ENCODE data around the gene SMOC1.

Gene SMOC1

DNA sequence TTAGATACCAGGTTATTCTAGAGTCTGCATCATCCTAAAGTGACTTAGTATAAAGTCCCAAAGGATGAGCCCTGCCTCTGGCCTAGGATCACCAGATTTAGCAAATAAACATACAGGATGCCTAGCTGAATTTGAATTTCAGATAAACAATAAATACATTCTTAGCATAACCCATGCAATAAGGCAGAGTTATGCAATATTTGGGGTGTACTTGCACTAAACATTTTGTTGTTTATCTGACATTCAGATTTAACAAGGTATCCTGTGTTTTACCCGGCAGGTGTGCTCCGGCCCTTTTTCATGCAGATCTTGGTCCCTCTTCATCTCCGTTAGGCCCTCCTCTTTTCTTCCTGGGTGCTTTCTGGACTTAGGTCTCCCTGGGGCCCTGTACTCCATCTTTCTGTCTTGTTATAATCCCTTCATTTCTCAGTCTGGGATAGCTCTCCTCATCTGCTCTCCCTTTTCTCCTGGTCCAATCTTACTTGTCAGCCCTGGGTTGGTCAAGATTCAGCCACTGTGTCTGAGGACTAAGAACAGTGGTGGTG, 18.1 kb upstream of the SMOC1 start:
- in situ Hi-C loops (cut with MboI; ENCODE audit: low sequenced_read_pairs), result no loop called here

DNA sequence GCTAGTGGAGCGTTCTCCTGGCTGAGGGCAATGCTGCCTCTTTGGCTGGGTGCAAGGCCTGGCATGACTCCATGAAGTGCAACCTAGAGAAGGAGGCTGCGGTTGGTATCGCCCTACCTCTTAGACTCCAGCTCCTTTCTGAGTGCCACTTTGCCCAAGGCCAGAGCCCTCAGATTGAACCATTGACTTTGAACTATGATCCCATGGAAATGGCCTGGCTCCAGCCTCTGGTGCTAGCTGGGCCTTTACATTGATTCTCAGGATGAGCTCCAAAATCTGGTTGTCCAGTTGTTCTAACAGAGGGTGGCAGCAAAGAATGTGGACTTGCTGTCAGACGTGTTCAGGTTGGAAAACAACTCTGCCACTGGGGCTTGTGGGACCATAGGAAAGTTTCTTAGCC, 16.1 kb upstream of the SMOC1 start:
- in situ Hi-C loops (cut with MboI; ENCODE audit: low sequenced_read_pairs), result no loop called here

DNA sequence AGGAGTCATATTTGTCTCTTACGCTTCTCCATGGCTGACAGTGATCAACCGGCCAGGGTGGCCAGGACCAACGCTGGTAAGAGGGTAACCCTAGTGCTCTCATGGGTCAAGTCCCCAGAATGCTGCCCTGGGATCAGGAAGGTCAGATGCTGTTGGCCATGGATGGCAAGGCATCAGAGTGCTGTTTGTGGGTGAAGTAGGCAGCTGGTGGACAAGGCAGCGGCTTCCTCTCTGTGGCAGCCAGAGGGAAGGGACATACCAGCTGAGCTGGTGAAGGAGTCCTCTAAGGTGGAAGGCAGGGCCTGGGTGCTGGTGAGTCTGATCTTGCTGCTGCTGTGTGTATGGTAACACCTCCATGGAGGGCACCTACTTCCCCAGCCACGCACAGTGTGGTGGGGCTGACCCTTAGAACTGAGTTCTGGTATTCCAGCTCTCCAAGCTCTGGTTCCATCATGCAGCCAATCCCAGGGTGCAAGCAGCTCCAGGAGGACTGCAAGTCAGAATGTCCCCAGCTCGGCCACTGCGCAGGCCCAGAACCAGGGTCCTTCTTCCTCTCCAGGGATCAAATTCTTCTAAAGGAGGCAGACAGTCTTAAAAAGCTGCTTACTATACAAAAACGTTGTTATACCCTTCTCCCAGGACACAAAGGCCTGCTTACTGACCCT, 13.4 kb upstream of the SMOC1 start:
- in situ Hi-C loops (cut with MboI; ENCODE audit: low sequenced_read_pairs), result no loop called here

DNA sequence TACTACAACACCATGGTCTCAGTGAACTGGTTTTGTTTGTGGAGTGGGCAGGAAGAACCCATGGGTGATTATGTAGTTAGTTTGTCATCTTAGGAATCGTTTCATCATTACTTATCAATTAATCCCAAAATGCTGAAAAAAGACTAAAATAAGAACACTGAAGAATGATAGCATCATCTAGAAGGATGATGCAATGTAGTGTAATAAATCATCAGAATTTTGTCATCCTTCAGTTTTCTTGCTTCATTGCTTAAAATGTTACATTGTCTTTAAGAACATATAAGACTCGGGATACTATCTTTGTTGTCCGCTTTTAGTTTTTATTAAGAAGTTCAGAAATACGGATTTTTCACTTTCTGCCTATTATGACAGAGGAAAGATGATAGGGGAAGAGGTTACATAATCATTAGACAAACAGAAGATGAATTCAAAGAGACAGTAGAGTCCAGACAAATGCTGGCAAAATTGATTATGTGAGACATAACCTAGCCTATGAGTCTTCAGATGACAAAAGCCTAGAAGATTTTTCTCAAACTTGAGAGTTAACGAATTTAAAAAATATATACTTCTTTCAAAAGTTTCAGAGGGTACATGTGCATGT, 10.8 kb upstream of the SMOC1 start:
- in situ Hi-C loops (cut with MboI; ENCODE audit: low sequenced_read_pairs), result no loop called here

DNA sequence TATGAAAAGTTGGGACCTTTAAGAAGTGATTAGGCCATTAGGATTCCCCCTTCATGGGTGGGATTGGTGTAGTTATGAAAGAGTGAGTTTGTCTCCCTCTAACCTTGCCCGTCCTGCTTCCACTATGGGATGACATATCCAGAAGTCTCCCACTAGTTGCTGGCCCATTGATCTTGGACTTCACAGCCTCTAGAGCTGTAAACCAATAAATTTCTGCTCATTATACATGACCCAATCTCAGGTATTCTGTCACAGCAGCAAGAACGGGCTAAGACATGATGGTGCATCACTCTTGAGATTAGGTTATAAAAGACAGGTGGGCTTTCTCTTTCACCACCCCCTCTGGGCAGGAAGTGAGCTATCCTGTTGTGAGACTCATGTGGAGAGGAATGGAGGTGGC, 8.6 kb upstream of the SMOC1 start:
- in situ Hi-C loops (cut with MboI; ENCODE audit: low sequenced_read_pairs), result no loop called here

DNA sequence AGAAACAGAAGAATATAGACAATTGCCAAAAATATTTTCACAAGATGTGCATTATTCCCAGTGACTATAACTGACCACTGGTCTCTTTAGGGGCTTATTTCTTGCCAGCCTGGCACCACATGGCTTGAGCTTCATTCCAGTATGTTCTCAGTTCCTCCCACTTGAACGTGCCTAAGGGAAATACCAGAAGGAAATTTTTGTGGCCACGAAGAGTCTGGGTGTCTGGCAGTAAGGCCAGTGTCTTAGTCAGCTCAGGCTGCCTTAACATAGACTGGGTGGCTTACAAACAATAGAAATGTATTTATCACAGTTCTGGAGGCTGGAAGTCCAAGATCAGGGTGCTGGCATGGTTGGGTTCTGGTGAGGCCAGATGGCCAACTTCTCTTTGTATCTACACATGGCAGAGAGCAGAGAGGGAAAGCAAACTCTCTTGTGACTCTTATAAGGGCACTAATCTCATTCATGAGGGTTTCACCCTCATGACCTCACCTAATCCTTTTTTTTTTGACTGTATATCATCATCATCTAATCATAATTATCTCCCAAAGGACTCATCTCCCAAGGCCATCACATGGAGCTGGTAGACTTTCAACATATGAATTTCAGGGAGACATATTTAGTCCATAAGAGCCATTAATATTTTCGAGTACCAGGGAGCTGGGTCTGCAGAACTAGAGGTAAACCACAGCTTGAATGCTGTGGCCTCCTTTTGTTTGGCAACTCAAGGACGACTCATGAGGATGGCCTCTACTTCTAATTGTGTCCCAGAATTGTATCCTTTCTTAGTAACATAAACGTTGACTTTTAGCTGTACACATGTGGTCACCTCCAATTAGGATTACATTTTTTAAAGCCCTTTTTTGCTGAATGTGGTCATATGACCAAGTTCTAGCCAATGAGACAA, 5.1 kb upstream of the SMOC1 start:
- in situ Hi-C loops (cut with MboI; ENCODE audit: low sequenced_read_pairs), result no loop called here

DNA sequence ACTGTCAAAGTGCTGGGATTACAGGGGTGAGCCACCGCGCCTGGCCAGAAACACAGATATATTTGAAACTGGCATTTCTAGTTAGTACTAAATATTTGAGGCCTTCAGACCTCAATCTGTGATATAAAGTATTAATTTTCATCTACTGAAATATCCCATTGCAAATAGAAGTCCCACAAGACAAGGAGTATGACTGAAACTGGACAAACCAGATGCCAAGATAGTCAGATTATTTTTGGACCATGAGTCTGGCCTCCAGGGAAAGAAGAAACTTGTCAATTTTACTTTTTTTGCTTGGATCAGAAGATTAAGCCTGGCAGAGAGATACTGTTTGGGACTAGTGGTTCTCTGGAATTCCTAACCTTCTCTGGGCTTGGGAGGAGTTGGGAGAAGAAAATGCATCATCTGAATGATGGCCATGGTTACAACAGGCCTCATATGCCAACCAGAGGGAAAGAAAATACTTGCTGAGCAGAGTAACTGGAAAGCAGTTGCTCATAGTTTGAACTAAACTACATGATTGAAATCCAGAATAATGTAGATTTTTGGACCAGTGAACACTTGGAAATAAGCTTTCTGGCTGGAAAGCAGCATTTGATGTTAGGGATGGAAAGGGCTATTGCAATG, 2.9 kb upstream of the SMOC1 start:
- in situ Hi-C loops (cut with MboI; ENCODE audit: low sequenced_read_pairs), result no loop called here

DNA sequence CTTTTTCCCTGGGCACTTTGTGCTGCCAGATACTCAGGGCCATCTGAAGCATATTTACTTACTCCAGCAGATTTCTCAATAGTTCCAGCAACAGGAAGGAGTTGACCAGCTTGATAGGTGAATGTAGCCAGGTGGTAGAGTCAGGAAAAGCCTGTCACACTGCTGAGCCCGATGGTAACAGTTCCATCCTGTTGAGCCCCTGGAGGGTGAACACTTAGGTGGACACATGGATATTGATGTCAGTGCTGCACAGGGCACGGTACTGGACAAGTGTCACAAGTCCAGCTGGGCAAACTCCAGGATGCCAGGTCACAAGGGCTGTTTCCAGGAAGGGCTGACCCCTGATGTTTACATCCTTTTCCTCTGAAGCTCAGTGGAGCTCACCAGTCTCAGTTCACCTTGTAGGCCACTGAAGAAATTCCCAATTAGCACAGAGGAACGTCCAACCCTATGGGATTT, 2.3 kb upstream of the SMOC1 start:
- in situ Hi-C loops (cut with MboI; ENCODE audit: low sequenced_read_pairs), result no loop called here

DNA sequence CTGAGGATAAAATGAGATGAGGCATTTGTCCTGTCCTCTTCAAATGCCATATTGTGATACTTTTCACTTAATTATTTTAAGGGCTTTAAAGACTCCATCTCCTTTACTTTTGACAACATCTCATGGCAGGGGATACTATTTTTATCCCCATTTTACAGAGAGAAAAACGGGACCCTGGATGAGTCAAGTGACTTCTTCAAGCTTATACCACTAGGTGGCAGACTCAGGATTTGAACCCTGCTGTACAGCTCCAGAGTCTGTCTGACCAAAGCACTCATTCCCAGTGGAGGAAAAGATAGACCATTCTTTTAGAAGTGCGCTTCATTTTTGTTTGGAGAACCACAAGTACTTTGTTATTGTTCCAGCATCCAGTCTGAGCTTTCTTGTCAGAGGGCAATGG, 1.7 kb upstream of the SMOC1 start:
- in situ Hi-C loops (cut with MboI; ENCODE audit: low sequenced_read_pairs), result no loop called here

DNA sequence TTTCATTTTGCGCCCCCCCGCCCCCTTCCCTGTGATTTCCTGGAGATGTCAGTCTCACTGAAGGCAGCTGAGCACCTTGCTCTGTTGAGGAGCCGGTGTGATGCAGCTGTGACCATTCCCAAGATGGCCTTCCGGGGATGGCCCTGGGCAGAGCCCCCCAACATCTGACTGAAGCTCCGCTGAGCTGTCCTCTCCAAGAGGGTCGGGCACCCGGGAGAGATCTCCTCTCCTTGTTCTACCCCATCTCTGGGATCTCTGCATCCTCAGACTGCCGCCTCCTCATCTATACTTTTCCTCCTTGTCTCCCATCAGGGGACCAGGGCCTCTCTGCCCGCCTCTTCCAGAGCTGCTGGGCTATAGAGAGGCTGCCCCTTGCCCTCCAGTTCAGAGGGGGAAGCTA, 965 bp upstream of the SMOC1 start:
- in situ Hi-C loops (cut with MboI; ENCODE audit: low sequenced_read_pairs), result no loop called here

DNA sequence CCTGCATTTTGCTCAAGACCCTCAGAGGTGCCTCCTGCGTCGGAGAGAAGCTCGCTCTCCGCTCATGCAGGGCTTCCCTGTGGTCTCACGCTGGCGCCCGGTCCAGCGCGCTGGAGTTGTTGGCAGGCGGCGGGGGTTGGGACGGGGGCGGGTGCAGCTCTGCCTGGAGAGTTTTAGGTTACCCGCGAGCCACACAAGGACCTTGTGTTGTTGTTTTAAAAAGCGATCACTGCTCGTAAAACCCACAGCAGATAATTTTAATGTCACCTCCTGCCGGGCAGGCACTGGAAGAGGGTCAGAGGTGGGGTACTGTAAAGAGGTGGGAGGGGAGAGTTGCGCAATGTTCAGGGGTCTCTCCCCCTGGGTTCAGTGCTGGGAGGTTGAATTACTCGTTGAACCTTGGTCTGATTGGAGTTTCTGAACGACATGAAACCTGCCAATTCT, 850 bp downstream of the SMOC1 start:
- in situ Hi-C loops (cut with MboI; ENCODE audit: low sequenced_read_pairs), result no loop called here

DNA sequence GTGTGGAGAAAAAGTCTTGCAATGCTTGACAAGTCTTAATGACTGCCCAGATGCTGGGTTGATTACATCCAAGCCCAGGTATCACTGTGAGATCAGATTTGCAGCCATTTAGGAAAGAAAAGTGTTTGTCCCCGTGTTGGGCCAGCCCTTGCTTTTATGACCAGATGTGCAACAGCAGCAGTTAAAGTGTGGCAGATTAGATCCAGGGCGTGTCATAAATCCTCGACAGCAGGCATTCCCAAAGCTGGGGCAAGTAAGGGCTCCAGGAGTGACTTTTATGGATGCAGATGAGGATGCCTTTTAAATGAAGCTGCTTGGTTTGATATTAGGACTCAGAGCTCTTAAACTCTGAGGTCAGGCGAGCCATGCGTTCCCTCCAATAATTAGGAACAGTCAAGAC, 1.7 kb downstream of the SMOC1 start:
- in situ Hi-C loops (cut with MboI; ENCODE audit: low sequenced_read_pairs), result no loop called here

DNA sequence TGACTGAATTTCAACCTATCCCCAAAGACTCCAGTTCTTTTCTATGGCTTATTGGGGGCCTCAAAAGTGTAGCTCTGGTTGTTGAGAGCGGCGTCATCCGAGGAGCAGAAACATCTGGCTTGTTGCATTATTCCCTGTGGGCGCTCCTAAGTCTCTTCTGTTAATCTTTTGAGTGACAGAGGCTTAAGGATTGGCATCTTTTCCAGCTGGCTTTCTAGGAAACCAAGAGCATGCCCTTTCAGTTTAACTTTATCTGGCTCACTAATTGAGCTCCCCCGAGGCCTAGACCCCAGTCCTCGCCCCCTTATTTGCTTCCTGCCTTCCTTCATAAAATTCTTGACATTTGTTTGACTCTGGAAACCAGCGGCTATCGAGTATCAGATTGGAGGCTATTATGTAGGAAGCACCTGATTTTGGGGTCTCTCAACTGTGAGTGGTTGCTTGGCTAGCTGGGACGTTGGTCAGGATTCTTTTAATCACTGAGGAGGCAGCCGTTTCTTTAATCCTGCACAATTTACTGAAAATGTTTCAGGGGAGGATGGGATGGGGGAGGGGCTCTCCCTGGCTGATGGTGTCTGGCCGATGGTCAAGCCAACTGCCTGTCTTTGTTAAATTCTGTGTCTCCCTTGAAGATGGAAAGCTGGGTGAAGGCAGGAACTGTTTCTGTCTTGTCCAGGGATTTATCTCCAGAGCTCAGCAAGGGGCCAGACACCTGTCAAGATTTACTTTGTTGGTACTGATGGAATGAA, 3.1 kb downstream of the SMOC1 start:
- in situ Hi-C loops (cut with MboI; ENCODE audit: low sequenced_read_pairs), result no loop called here

DNA sequence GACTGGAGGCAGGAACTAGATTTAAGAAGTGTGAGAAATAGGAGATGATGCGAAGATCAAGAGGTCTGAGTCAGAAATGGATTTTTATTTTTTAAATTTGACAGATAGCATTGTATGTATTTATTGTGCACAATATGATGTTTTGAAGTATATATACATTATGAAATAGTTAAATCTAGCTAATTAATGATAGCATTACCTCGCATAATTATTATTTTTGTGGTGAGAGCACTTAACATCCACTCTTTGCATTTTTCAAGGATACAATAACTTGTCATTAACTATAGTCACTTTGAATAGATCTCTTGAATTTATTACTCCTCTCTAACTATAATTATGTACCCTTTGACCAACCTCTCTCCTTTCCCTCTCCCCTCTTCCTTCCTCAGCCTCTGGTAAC, 3.7 kb downstream of the SMOC1 start:
- in situ Hi-C loops (cut with MboI; ENCODE audit: low sequenced_read_pairs), result no loop called here

DNA sequence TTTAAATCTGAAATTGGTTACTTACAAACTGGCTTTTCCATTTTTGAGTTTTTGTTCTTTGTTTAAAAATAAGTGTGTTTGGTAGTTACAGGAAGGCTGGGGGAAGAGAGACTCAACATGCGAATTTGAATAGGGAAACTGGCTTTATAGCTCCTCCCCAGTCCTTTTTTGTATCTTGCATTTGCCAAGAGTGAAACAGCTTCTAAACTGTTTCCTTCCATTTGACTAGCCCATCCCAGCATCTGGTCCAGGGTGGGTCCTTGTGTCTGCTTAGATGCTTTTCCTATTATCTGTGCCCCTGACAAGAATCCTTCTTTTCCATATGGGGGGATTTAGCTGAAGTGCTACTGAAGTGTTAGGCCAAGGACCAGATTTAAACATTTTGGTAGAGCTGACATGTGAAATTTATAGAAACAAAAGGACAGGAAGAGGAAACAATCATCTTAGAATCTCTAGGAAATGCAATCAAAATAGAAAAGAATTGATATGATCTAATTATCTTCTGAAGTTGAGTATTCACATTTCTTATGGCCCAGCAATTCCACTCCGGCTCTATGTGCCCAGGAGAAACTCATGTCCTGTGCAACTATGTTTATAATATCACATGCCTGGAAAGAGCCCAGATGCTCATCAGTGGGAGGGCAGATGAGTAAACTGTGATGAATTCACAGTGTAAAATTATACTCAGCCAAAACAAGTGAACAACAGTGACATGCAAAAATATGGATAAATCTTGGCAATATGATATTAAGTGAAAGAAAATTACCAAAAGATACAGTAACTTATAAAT, 7.4 kb downstream of the SMOC1 start:
- in situ Hi-C loops (cut with MboI; ENCODE audit: low sequenced_read_pairs), result no loop called here

DNA sequence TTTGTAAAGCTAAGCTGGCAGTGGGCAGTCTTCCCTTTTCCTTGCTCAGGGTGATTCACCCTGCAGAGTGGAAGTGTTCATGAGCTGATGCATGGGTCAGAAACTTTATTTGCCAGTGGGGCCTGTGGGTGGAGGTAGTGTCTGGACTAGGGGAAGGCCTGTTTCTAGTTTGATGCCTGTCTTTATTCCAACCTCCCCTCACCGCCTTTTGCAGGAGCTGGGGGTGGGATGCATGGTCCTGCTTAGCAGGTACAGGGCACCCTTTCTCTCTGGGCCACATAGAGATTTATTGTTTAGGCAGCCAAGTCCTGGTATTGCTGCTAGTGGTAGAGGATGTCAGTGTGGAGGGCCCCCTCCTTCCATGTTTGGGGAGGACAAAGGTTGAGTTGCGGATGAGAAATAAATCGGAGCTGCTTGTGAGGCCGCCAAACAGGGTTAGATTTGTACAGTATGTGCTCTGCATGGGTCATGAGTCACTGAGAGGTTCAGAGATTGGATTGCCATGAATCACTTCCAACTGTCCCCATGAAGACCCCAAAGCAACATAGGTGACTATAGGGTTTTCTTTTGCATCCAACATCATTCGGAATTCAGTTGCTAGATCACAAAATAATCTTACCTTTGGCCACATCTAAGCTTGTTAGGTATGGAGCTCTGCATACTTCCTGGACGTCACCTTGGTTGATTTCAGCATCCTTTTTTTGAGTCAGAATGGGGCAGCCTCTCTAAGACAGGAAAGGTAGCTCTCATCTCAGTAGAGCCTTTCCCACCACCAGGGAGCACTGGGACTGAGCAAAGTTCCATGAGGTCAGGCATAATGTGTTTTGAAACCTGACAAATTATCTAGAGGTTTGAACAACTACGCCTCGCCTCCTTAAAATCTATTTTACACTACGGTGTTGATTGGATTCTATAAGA, 8.8 kb downstream of the SMOC1 start:
- in situ Hi-C loops (cut with MboI; ENCODE audit: low sequenced_read_pairs), result no loop called here

DNA sequence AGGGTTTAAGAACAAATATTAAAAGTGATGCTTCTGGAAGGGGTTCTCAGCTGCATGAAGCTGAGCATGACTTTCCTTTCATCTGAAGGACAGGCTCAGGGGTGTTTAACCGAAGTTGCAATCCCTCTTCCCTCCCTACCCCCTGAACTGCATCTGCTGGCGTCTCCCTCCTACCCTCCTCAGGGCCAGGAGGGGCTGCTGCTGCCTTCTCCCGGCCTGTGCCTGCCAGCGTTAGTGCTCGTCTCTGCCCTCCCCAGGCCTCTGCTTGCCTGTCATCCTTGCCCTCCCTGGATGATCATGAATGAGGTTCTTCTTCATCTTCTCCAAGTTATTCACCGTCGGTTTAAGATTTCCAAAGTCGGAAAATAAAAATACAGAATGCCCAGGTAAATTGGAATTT, 12.2 kb downstream of the SMOC1 start:
- in situ Hi-C loops (cut with MboI; ENCODE audit: low sequenced_read_pairs), result no loop called here

DNA sequence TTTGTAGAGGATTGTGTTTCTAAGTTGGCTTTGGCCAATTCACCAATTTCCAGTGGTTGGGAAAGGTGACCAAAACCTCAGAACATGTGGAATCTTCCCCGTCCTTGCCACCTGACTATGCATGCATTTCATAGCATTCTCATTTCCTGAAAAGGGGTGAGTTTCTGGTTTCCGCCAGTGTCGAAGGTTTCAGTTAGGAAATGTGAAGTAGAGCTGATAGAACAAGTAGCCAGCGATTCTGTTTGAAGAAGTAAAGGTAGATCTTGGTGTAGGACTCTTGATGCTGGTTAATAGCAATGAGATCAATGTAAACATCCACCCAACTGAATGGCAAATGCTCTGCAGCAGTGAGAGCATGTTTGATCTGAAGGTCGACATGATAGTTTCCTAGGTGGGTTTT, 15.9 kb downstream of the SMOC1 start:
- in situ Hi-C loops (cut with MboI; ENCODE audit: low sequenced_read_pairs), result no loop called here

DNA sequence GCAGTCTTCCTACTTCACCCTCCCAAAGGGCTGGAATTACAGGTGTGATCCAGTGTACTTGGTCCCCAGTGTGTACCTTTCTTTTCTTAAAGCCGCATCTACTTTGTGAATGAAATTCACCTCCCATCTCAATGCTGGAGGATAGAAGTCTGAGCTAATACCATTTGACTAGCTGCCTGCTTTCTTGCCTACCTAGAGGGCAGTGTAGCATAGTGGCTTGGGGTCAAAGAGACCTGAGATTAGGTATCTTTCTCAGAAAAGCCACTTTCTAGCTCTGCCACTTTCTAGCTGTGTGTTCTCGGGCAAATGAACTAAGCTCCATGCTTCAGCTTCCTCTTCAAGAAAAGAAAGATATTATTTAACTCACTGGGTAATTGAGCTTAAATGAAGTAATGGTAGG, 16.9 kb downstream of the SMOC1 start:
- in situ Hi-C loops (cut with MboI; ENCODE audit: low sequenced_read_pairs), result no loop called here

All from HL-60/S4 (cell line).